Skin epidermis (tissue), 12 donors: ENCODE data around the gene CRYGD.

Experiments
- H3K27ac ChIP-seq, 21 experiments: fragments of 200-600 bp; sonication (generic) in 11 of 21; one replicate each; pipeline ENCODE4 v1.5.0; 2020; ENCODE audit warnings: mild to moderate bottlenecking in 3 of 21, inconsistent platforms in 2 of 21, moderate library complexity in 2 of 21
- H3K4me3 ChIP-seq, 7 experiments: fragments of 200-600 bp; sonication (generic) in 2 of 7; one replicate each; pipeline ENCODE4 v1.5.0; 2020; ENCODE audit warnings: inconsistent platforms in 2 of 7, mild to moderate bottlenecking in 2 of 7, moderate library complexity in 1 of 7

Gene CRYGD

DNA sequence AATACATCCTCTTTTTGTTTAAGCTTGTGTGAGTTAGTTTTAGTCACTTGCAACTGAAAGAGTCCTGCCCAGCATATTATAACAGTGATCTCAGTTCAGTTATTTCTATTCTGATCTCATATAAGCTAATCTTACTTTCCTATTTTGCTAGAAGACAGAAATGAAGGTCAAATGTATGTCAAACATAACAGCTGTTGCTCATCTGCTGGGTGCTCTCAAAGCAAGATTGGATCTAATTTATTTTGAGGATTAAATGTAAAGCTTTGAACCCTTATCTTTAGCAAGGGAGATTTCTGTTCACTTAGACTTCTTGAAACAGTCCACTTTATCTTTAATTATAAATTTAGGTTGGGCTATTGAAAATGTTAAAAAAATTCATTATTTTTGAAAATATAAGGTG lies 31.2 kb downstream of the CRYGD start:
- no peak overlapping the region for H3K4me3 ChIP-seq
- H3K27ac ChIP-seq = no peak overlapping the region

DNA sequence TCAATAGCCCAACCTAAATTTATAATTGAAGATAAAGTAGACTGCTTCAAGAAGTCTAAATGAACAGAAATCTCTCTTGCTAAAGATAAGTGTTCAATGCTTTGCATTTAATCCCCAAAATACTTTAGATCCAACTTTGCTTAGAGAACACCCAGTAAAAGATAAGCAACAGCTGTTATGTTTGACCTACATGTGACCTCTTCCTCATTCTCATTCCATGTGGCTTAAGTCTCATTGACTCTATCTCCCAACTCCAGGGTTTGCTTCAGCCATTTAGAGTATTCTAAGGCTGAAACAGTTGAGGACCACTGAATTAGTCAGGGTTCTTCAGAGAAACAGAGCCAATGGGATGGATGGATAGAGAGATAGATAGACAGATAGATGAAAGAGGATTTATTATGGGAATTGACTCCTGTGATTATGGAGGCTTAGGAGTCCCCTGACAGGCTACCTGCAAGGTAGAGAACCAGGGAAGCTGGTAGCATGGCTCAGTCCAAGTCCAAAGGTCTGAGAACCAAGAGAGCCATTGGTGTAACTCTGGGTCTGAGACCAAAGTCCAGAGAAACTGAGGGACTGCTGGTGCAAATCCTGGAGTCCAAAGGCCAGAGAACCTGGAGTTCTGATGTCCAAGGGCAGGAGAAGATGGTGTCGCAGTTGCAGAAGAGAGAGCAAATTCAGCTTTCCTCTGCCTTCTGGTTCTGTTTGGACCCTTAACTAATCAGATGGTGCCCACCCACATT lies 32.1 kb downstream of the CRYGD start:
- no peak overlapping the region for H3K4me3 ChIP-seq
- H3K27ac ChIP-seq = no peak overlapping the region

DNA sequence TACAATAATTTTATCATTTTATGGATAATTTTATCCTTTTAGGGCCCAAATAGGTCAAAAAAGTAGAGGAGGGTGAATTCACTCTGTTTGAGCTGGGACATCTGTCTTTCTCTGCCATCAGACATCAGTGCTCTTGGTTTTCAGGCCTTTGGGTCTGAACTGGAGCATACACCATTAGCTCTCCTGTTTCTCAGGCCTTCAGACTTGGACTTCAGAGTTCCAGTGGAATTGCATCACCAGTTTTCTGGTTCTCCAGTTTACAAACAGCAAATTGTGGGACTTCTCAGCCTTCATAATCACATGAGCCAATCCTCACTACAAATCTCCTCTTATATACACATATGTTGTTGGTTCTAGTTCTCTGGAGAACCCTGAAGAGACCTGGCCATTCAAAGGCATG lies 33.9 kb downstream of the CRYGD start:
- no peak overlapping the region for H3K27ac ChIP-seq
- no peak overlapping the region for H3K4me3 ChIP-seq

GRCh38 chr2:208086029-208086428 lies 38.3 kb downstream of the CRYGD start:
- H3K4me3 ChIP-seq = no peak overlapping the region
- H3K27ac ChIP-seq = no peak overlapping the region

DNA sequence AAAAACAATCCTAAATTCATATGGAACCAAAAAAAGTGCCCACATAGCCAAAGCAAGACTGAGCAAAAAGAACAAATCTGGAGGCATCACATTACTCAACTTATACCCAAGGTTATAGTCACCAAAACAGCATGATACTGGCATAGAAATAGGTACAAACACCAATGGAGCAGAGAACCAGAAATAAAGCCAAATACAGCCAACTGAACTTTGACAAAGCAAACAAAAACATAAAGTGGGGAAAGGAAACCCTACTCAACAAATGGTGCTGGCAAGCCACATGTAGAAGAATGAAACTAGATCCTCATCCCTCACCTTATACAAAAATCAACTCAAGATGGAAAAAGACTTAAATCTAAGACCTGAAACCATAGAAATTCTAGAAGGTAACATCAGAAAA lies 40.5 kb downstream of the CRYGD start:
- H3K4me3 ChIP-seq = no peak overlapping the region

DNA sequence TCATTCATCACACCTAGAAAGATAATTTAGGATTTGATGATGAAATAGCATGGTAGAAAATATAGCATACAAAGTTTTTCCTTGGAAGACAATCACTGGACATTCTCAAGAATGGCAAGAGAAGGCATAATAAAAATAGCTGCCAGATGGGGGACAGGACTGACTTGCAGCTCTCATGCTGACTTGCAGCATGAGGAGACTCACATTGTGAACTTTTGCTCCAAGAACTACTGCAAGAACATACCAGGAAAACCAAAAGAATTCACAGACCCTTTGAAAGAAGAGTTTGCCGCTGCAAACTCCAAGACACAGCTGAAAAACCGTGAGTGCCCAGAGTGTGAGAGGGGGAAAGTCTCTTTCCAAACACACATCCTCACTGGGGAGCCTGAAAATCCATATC lies 47.0 kb downstream of the CRYGD start:
- H3K4me3 ChIP-seq = no peak overlapping the region
- no peak overlapping the region for H3K27ac ChIP-seq

More for the DNA sequence above, 40.5 kb downstream of the CRYGD start:
- H3K27ac ChIP-seq = no peak overlapping the region

GRCh38 chr2:208074610-208075356 lies 49.5 kb downstream of the CRYGD start:
- no peak overlapping the region for H3K4me3 ChIP-seq

DNA sequence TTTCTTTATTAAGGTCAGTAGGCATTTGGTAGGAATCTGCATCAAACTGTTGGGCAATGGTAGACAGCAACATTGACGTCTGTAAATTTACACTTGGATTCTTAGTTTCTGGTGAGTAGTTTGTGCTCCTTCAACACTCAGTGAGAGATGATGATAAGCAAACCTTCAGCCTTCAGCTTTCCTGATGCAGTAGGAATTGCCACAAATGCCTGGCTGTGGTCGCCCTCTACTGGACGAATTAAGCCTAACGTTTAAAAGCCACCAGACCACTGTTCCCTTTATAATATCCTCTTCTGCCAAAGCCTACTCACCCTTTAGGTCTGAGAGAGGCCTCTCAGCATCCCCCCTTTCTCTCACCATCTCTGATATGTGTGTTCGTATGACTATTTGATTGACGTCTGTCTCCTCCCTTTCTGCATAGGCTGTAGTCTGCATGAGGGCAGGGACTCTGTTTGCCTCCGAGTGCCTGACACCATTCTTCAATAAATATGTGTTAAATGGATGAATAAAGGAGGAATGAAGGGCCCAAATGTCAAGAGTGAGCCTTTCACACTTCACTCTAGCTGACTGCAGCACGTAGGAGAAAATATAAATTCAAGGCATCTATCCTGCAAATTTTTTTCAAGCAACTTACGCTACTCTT lies 52.0 kb downstream of the CRYGD start:
- Histone ChIP-seq H3K27ac (no peak overlapping the region), H3K4me3 (no peak overlapping the region)

More at GRCh38 chr2:208074610-208075356, 49.5 kb downstream of the CRYGD start:
- H3K27ac ChIP-seq = no peak overlapping the region
